GM12875 (cell line): ENCODE data around the gene POM121.
"Not testable (repeated sequence)": the region's sequence is repeated elsewhere in the genome, so short reads cannot be mapped to it uniquely, and the experiment has no call there.

Experiments used
- H3K4me3 ChIP-seq: one replicate; pipeline ENCODE4 v1.5.1; 2011; ENCODE audit warnings: low read depth, low read length, control low read depth
- CTCF ChIP-seq: IDR thresholded peaks from 2 replicates; pipeline ENCODE4 v1.5.1; 2011; ENCODE audit warnings: low read depth, mild to moderate bottlenecking, control low read depth, inconsistent platforms, low read length, moderate library complexity, borderline replicate concordance; ENCODE audit not compliant: insufficient read depth

POM121 gene

GRCh38 chr7:72924386-72924732, 536 bp upstream of the POM121 start:
- H3K4me3 ChIP-seq = peak overlapping the region; percentile 46
- TF ChIP-seq CTCF = no peak

- peak overlapping the region; percentile 46 for H3K4me3 ChIP-seq
- TF ChIP-seq CTCF = no peak
Measured at GRCh38 chr7:72925546-72926120, 738 bp downstream of the POM121 start.

GRCh38 chr7:72927791-72928190, 2.9 kb downstream of the POM121 start:
- H3K4me3 ChIP-seq = not testable (repeated sequence)

- not testable (repeated sequence) for H3K4me3 ChIP-seq
Measured at GRCh38 chr7:72928216-72928615, 3.3 kb downstream of the POM121 start.

- H3K4me3 ChIP-seq = not testable (repeated sequence)
Measured at GRCh38 chr7:72942022-72942705, 17.3 kb downstream of the POM121 start.

- H3K4me3 ChIP-seq = not testable (repeated sequence)
Measured at GRCh38 chr7:72942956-72943355, 18.1 kb downstream of the POM121 start.

GRCh38 chr7:72944937-72945336, 20.0 kb downstream of the POM121 start:
- H3K4me3 ChIP-seq = not testable (repeated sequence)

GRCh38 chr7:72945597-72945996, 20.7 kb downstream of the POM121 start:
- not testable (repeated sequence) for H3K4me3 ChIP-seq

GRCh38 chr7:72946130-72946745, 21.3 kb downstream of the POM121 start:
- H3K4me3 ChIP-seq = not testable (repeated sequence)

- H3K4me3 ChIP-seq = not testable (repeated sequence)
Measured at GRCh38 chr7:72948714-72949113, 23.8 kb downstream of the POM121 start.

- H3K4me3 ChIP-seq = not testable (repeated sequence)
Measured at GRCh38 chr7:72949276-72949675, 24.4 kb downstream of the POM121 start.

- not testable (repeated sequence) for H3K4me3 ChIP-seq
Measured at GRCh38 chr7:72949686-72950085, 24.8 kb downstream of the POM121 start.

GRCh38 chr7:72950432-72950831, 25.5 kb downstream of the POM121 start:
- not testable (repeated sequence) for H3K4me3 ChIP-seq

- H3K4me3 ChIP-seq = peak overlapping the region; percentile 29
Measured at GRCh38 chr7:72953901-72954562, 29.1 kb downstream of the POM121 start.

- not testable (repeated sequence) for H3K4me3 ChIP-seq
Measured at GRCh38 chr7:72954563-72955198, 29.8 kb downstream of the POM121 start.

- H3K4me3 ChIP-seq = not testable (repeated sequence)
Measured at GRCh38 chr7:72960029-72960428, 35.1 kb downstream of the POM121 start.

GRCh38 chr7:72960626-72961345, 35.9 kb downstream of the POM121 start:
- not testable (repeated sequence) for H3K4me3 ChIP-seq
